Hepatic stellate cell (primary cell): ENCODE data around the gene CYP2W1.

Source experiments
- DNase-seq: peaks from one replicate; pipeline ENCODE4 v3.0.0; 2011; ENCODE audit warnings: low spot score

CYP2W1 gene

GRCh38 chr7:1015196-1016121 lies 32.5 kb downstream of the CYP2W1 start:
- no peak for DNase-seq

GRCh38 chr7:1016577-1017531 lies 33.9 kb downstream of the CYP2W1 start:
- no peak for DNase-seq

GRCh38 chr7:1017586-1018333 lies 34.8 kb downstream of the CYP2W1 start:
- no peak for DNase-seq

- DNase-seq, result no peak
Measured at GRCh38 chr7:1018334-1018695, 35.3 kb downstream of the CYP2W1 start.

- DNase-seq, result no peak
Measured at GRCh38 chr7:1019255-1019785, 36.3 kb downstream of the CYP2W1 start.

- DNase-seq, result no peak
Measured at GRCh38 chr7:1019789-1020610, 37.0 kb downstream of the CYP2W1 start.

GRCh38 chr7:1020849-1021251 lies 37.9 kb downstream of the CYP2W1 start:
- DNase-seq, result no peak

GRCh38 chr7:1021366-1021765 lies 38.4 kb downstream of the CYP2W1 start:
- DNase-seq, result no peak

GRCh38 chr7:1021931-1022330 lies 39.0 kb downstream of the CYP2W1 start:
- DNase-seq, result no peak

- no peak for DNase-seq
Measured at GRCh38 chr7:1022356-1022755, 39.4 kb downstream of the CYP2W1 start.

GRCh38 chr7:1022801-1023465 lies 40.0 kb downstream of the CYP2W1 start:
- no peak for DNase-seq

GRCh38 chr7:1024331-1024841 lies 41.4 kb downstream of the CYP2W1 start:
- DNase-seq, result no peak

- DNase-seq, result no peak
Measured at GRCh38 chr7:1024876-1025742, 42.1 kb downstream of the CYP2W1 start.

- no peak for DNase-seq
Measured at GRCh38 chr7:1025743-1026581, 43.0 kb downstream of the CYP2W1 start.

- no peak for DNase-seq
Measured at GRCh38 chr7:1026721-1027161, 43.8 kb downstream of the CYP2W1 start.

- peak; percentile 56 for DNase-seq
Measured at GRCh38 chr7:1027242-1028043, 44.5 kb downstream of the CYP2W1 start.

GRCh38 chr7:1028044-1028770 lies 45.2 kb downstream of the CYP2W1 start:
- peak; percentile 99 for DNase-seq
